Prostate gland (tissue), 2 donors: ENCODE measurements around the gene ESM1. TPM values are rescaled to one million over a fixed set of nuclear protein-coding genes. Genes with fewer than 3 reads are reported as not detected.
"Not testable (repeated sequence)": the region's sequence is repeated elsewhere in the genome, so short reads cannot be mapped to it uniquely, and the experiment has no call there.

Source experiments
- DNase-seq: peaks from one replicate; pipeline ENCODE4 v3.0.0-alpha.2; 2019; ENCODE audit warnings: low spot score
- H3K27ac ChIP-seq, 2 donors: fragments of 200-600 bp; sonication (generic); 2 replicates each; pipeline ENCODE4 v1.5.1; 2017 to 2019
- H3K27me3 ChIP-seq: fragments of 200-600 bp; sonication (generic); replicated peaks from 2 replicates; pipeline ENCODE4 v1.5.1; 2019; ENCODE audit not compliant: insufficient read depth
- H3K36me3 ChIP-seq, 2 donors: fragments of 200-600 bp; sonication (generic); 1 replicate in 1 of 2; 2 replicates in 1 of 2; pipeline versions ENCODE4 v1.5.1 to v1.8.1; 2017 to 2019
- H3K4me1 ChIP-seq: fragments of 200-600 bp; sonication (generic); replicated peaks from 2 replicates; pipeline ENCODE4 v1.5.1; 2019
- H3K4me3 ChIP-seq, 2 donors: fragments of 200-600 bp; sonication (generic); 2 replicates each; pipeline ENCODE4 v1.5.1; 2017 to 2019
- H3K9me3 ChIP-seq: fragments of 200-600 bp; sonication (generic); 2 replicates; pipeline ENCODE4 v1.5.1; 2017
- CTCF ChIP-seq, 4 experiments: fragments of 200-600 bp in 2 of 4; fragments of 450-650 bp in 2 of 4; sonication (generic) in 2 of 4; IDR thresholded peaks; 1 replicate in 3 of 4; 2 replicates in 1 of 4; pipeline ENCODE4 v1.5.1; 2016 to 2019; ENCODE audit warnings: antibody characterized with exemption in 4 of 4, mild to moderate bottlenecking in 2 of 4, moderate library complexity in 2 of 4
- POLR2A ChIP-seq: fragments of 450-650 bp; IDR thresholded peaks from one replicate; pipeline ENCODE4 v1.6.1; 2016; ENCODE audit warnings: antibody characterized with exemption, mild to moderate bottlenecking
- POLR2AphosphoS5 ChIP-seq: sonication (generic); formaldehyde crosslinking; IDR thresholded peaks from one replicate; pipeline ENCODE4 v1.6.1; 2017; ENCODE audit warnings: antibody characterized with exemption
- WGBS: methylation state at CpG from one replicate; pipeline ENCODE4 v1.1.5; 2018; 5-methylcytosine and 5-hydroxymethylcytosine counted together
- intact Hi-C: fragments of 100-400 bp; cut with DNase I; formaldehyde crosslinking; loops from one replicate; pipeline ENCODE4 v1.14.2; 2022
- total RNA-seq, 2 donors: library from RNA; depleted of rRNA; stranded (reverse); fragments of >200 nt; gene quantifications; one replicate each; pipeline ENCODE4 v1.1.0, GENCODE V29; 2016

Gene ESM1
- total RNA-seq, 2 donors from 2014 or later = not detected

DNA sequence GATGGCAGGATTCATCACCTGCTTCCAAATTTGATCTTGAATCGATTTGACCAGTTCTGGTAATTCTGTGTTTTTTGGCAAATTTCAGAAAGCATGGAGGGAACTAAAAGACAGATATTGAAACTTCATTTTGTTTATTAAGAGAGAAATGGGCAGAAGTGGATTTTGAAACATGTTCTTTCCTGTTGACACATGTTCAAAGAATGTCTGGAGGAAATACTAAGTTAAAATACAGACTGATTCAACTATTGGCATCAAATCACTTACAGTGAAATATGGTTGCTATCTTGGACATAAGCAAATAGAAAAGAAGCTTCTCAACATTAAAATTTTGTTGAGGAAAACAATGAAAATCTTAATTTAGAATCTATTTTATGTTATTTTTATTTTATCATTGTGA, 19.3 kb upstream of the ESM1 start:
- Histone ChIP-seq H3K27ac (no peak overlapping the region), H3K4me1 (no peaks in the 10 kb centered on the region), H3K4me3 (no peak overlapping the region), H3K27me3 (no peaks in the 10 kb centered on the region), H3K9me3 (no peaks in the 10 kb centered on the region), H3K36me3 (no peaks in the 10 kb centered on the region)
- intact Hi-C loops = no loop called here
- DNase-seq = no peak
- WGBS = 78% methylated on average over 1 of the region's 1 CpG
- TF ChIP-seq POLR2A = no peak
- no peak for TF ChIP-seq CTCF (IDR thresholded peaks at IDR 0.05)
- TF ChIP-seq POLR2AphosphoS5 = no peak

DNA sequence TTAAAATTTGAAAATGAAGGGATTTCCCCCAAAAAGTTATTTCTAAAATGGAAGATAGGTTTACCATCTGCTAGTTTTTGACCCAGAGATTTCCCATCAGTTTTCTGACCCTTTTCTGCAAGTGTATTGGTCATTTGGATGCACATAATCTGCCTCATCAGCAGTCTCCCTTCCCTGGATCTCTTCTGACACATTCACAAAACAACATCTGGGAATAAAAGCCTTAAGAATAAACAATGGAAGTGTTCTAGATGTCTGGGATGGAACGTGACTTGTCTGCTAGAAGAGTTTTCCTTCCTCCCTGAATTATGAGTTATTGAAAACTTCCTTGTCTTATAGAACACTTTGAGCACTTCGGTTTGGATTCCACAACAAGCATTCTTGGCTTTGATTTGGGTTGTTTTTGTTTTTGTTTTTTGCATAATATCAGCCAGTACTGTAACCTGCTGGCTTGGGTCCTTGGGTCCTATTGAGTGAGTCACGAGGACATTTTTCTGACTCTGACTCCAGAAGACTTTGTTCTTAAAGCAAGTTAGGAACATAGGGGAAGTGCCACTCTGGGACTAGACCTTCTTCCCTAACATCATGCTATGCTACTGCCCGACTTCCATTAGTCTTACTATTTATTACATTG, 18.2 kb upstream of the ESM1 start:
- H3K4me3 ChIP-seq = no peak overlapping the region
- H3K4me1 ChIP-seq = no peaks in the 10 kb centered on the region
- 67% methylated on average over 4 of the region's 4 CpGs for WGBS
- TF ChIP-seq CTCF (IDR thresholded peaks at IDR 0.05) (no peak), POLR2AphosphoS5 (no peak), POLR2A (no peak)
- H3K27ac ChIP-seq = no peak overlapping the region
- H3K27me3 ChIP-seq = no peaks in the 10 kb centered on the region
- intact Hi-C loops = no loop called here
- H3K9me3 ChIP-seq = no peaks in the 10 kb centered on the region
- DNase-seq = no peak
- H3K36me3 ChIP-seq = no peaks in the 10 kb centered on the region

GRCh38 chr5:55002166-55002565, 16.8 kb upstream of the ESM1 start:
- H3K4me1 ChIP-seq, H3K4me3 ChIP-seq, H3K36me3 ChIP-seq, H3K27me3 ChIP-seq, H3K27ac ChIP-seq, H3K9me3 ChIP-seq, DNase-seq, intact Hi-C loops: not testable (repeated sequence)
- WGBS = 89% methylated on average over 2 of the region's 2 CpGs

- intact Hi-C loops = no loop called here
- TF ChIP-seq POLR2AphosphoS5 (no peak), POLR2A (no peak), CTCF (IDR thresholded peaks at IDR 0.05) (no peak)
- Histone ChIP-seq H3K27ac (no peak overlapping the region), H3K9me3 (no peaks in the 10 kb centered on the region), H3K4me1 (no peaks in the 10 kb centered on the region), H3K4me3 (no peak overlapping the region), H3K27me3 (no peaks in the 10 kb centered on the region), H3K36me3 (no peaks in the 10 kb centered on the region)
- 69% methylated on average over 2 of the region's 2 CpGs for WGBS
- DNase-seq = no peak
These were observed 11.7 kb upstream of the ESM1 start for GRCh38 chr5:54997081-54997480.

- DNase-seq = no peak
- H3K27me3 ChIP-seq = no peaks in the 10 kb centered on the region
- no peaks in the 10 kb centered on the region for H3K4me1 ChIP-seq
- no peak overlapping the region for H3K4me3 ChIP-seq
- WGBS = 77% methylated on average over 5 of the region's 5 CpGs
- H3K27ac ChIP-seq = no peak overlapping the region
- H3K9me3 ChIP-seq = no peaks in the 10 kb centered on the region
- no peaks in the 10 kb centered on the region for H3K36me3 ChIP-seq
- no peak for TF ChIP-seq POLR2AphosphoS5
- TF ChIP-seq POLR2A = no peak
- no peak for TF ChIP-seq CTCF (IDR thresholded peaks at IDR 0.05)
- intact Hi-C loops = no loop called here
These were observed 11.1 kb upstream of the ESM1 start for GRCh38 chr5:54996466-54996865.
